Peyer's patch (tissue), 4 donors: ENCODE data around the gene FDCSP. TPM values are rescaled to one million over a fixed set of nuclear protein-coding genes. Genes with fewer than 3 reads are reported as not detected.
"Not testable (repeated sequence)": the region's sequence is repeated elsewhere in the genome, so short reads cannot be mapped to it uniquely, and the experiment has no call there.

Source experiments
- DNase-seq, 3 donors: peaks; one replicate each; pipeline ENCODE4 v3.0.0-alpha.2; 2017 to 2019
- H3K27ac ChIP-seq, 4 donors: fragments of 200-600 bp; sonication (generic); one replicate each; pipeline ENCODE4 v1.5.1; 2016 to 2019
- H3K27me3 ChIP-seq, 2 donors: fragments of 200-600 bp; sonication (generic); one replicate each; pipeline ENCODE4 v1.5.1; 2019
- H3K36me3 ChIP-seq, 3 donors: fragments of 200-600 bp; sonication (generic); one replicate each; pipeline ENCODE4 v1.5.1; 2016 to 2019
- H3K4me1 ChIP-seq, 4 donors: fragments of 200-600 bp; sonication (generic); one replicate each; pipeline ENCODE4 v1.5.1; 2016 to 2019
- H3K4me3 ChIP-seq, 4 donors: fragments of 200-600 bp; sonication (generic); 1 replicate in 3 of 4; 2 replicates in 1 of 4; pipeline ENCODE4 v1.5.1; 2016 to 2019; ENCODE audit warnings: mild to moderate bottlenecking in 1 of 4
- H3K9me3 ChIP-seq, 4 donors: fragments of 200-600 bp; sonication (generic); one replicate each; pipeline ENCODE4 v1.5.1; 2016 to 2019; ENCODE audit warnings: mild to moderate bottlenecking in 1 of 4
- POLR2A ChIP-seq, 2 donors: fragments of 450-650 bp; IDR thresholded peaks; one replicate each; pipeline ENCODE4 v1.5.1; 2017; ENCODE audit warnings: antibody characterized with exemption in 2 of 2, mild to moderate bottlenecking in 2 of 2, moderate library complexity in 2 of 2
- total RNA-seq, 4 donors: library from RNA; depleted of rRNA; stranded (reverse); fragments of >200 nt; gene quantifications; one replicate each; pipeline ENCODE4 v1.1.0, GENCODE V29; 2016
- TF ChIP-seq, protein P1 (sequence below), 6 experiments: fragments of 450-650 bp in 4 of 6; fragments of 200-600 bp in 2 of 6; sonication (generic) in 1 of 6; IDR thresholded peaks; one replicate each; pipeline ENCODE4 v1.5.1; 2017 to 2019; ENCODE audit warnings: antibody characterized with exemption in 6 of 6, mild to moderate bottlenecking in 3 of 6, moderate library complexity in 1 of 6

The FDCSP gene
- total RNA-seq, 4 donors from 2014 or later: 2.4 to 36.3 TPM; not detected in 2

GRCh38 chr4:70191647-70192046 lies 34.3 kb upstream of the FDCSP start:
- Histone ChIP-seq H3K27ac (no peak overlapping the region), H3K9me3 (no peaks in the 10 kb centered on the region), H3K4me3 (no peak overlapping the region), H3K36me3 (no peaks in the 10 kb centered on the region), H3K27me3 (no peaks in the 10 kb centered on the region), H3K4me1 (no peaks in the 10 kb centered on the region)
- no peak for DNase-seq
- TF ChIP-seq POLR2A (IDR thresholded peaks at IDR 0.05): no peak
- TF ChIP-seq, protein P1, sequence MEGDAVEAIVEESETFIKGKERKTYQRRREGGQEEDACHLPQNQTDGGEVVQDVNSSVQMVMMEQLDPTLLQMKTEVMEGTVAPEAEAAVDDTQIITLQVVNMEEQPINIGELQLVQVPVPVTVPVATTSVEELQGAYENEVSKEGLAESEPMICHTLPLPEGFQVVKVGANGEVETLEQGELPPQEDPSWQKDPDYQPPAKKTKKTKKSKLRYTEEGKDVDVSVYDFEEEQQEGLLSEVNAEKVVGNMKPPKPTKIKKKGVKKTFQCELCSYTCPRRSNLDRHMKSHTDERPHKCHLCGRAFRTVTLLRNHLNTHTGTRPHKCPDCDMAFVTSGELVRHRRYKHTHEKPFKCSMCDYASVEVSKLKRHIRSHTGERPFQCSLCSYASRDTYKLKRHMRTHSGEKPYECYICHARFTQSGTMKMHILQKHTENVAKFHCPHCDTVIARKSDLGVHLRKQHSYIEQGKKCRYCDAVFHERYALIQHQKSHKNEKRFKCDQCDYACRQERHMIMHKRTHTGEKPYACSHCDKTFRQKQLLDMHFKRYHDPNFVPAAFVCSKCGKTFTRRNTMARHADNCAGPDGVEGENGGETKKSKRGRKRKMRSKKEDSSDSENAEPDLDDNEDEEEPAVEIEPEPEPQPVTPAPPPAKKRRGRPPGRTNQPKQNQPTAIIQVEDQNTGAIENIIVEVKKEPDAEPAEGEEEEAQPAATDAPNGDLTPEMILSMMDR (IDR thresholded peaks at IDR 0.05): no peak

DNA sequence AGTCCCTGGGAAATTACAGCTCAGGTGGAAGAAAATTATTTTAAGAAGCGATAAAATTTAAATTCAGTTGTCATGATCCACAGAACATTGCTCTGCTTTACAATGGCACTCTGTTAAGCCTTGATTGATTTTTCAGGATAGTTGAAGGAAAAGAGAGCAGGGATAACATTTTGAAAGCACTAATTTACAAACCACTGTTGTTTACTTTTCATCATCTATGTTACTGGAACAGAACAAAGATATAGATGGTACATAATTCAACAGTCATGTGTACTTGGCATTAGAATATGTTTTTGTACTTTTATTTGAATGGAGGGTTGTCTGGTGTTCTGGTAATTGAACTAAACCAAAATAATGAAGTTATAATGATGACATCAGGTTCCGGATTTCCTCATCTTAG lies 33.0 kb upstream of the FDCSP start:
- no peak for DNase-seq
- Histone ChIP-seq H3K9me3 (no peaks in the 10 kb centered on the region), H3K36me3 (no peaks in the 10 kb centered on the region), H3K27me3 (no peaks in the 10 kb centered on the region), H3K4me3 (no peak overlapping the region), H3K27ac (no peak overlapping the region), H3K4me1 (no peaks in the 10 kb centered on the region)
- TF ChIP-seq, protein P1 (IDR thresholded peaks at IDR 0.05): no peak
- no peak for TF ChIP-seq POLR2A (IDR thresholded peaks at IDR 0.05)

GRCh38 chr4:70195425-70195824 lies 30.5 kb upstream of the FDCSP start, which contains the start of gene ODAM:
Gene ODAM, plus strand, starts transcription at chr4:70195725. Its CDS starts 819 bp downstream, at chr4:70196544.
- Histone ChIP-seq H3K27me3 (no peaks in the 10 kb centered on the region), H3K4me3 (no peak within 1 kb of the TSS), H3K27ac (no peak within 1 kb of the TSS), H3K36me3 (no peaks in the 10 kb centered on the region), H3K9me3 (no peaks in the 10 kb centered on the region), H3K4me1 (no peaks in the 10 kb centered on the region)
- TF ChIP-seq, protein P1 (IDR thresholded peaks at IDR 0.05): no peak
- no peak for TF ChIP-seq POLR2A (IDR thresholded peaks at IDR 0.05)
- no peak for DNase-seq

DNA sequence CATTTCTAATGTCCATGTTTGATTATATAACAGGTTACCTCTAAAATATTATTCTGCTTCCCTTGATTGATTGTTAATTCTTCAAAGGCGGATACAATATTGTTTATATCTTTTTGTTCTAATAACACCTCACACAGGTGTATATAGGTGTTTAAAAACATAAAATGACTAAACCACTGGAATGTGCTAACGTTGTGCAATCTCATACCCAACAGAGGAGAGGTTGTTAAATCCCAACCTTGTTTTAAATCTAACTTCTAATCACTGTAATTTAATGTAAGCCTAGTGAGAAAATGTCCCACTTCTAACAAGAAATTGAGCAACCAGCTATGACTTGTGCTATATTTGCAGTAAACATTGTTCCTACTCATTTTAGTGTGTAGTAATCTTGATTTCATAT lies 29.1 kb upstream of the FDCSP start:
- no peaks in the 10 kb centered on the region for H3K27me3 ChIP-seq
- no peak overlapping the region for H3K27ac ChIP-seq
- no peak for DNase-seq

DNA sequence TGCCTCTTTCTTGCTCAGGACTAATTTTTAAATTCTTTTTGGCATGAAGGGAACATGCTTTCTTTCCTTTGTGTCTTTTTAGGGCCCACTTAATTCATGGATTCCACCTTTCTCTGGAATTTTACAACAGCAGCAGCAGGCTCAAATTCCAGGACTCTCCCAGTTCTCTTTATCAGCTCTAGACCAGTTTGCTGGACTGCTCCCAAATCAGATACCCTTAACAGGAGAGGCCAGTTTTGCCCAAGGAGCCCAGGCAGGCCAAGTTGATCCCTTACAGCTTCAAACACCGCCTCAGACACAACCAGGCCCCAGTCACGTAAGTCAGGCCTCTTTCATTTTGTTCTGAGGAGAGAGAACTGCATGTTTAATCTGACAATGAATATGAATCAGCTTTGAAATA lies 28.1 kb upstream of the FDCSP start:
- DNase-seq: no peak
- Histone ChIP-seq H3K36me3 (no peaks in the 10 kb centered on the region), H3K27ac (no peak overlapping the region), H3K27me3 (no peaks in the 10 kb centered on the region), H3K9me3 (no peaks in the 10 kb centered on the region), H3K4me3 (no peak overlapping the region), H3K4me1 (no peaks in the 10 kb centered on the region)
- TF ChIP-seq, protein P1 (IDR thresholded peaks at IDR 0.05): no peak

More for the DNA sequence above, 29.1 kb upstream of the FDCSP start:
- H3K4me1 ChIP-seq: no peaks in the 10 kb centered on the region
- no peak overlapping the region for H3K4me3 ChIP-seq
- H3K9me3 ChIP-seq: no peaks in the 10 kb centered on the region
- H3K36me3 ChIP-seq: no peaks in the 10 kb centered on the region
- TF ChIP-seq, protein P1 (IDR thresholded peaks at IDR 0.05): no peak
- TF ChIP-seq POLR2A (IDR thresholded peaks at IDR 0.05): no peak

- no peaks in the 10 kb centered on the region for H3K27me3 ChIP-seq
- no peak for DNase-seq
- no peak for TF ChIP-seq POLR2A (IDR thresholded peaks at IDR 0.05)
- TF ChIP-seq, protein P1 (IDR thresholded peaks at IDR 0.05): no peak
Measured at GRCh38 chr4:70203601-70204000, 22.3 kb upstream of the FDCSP start.

DNA sequence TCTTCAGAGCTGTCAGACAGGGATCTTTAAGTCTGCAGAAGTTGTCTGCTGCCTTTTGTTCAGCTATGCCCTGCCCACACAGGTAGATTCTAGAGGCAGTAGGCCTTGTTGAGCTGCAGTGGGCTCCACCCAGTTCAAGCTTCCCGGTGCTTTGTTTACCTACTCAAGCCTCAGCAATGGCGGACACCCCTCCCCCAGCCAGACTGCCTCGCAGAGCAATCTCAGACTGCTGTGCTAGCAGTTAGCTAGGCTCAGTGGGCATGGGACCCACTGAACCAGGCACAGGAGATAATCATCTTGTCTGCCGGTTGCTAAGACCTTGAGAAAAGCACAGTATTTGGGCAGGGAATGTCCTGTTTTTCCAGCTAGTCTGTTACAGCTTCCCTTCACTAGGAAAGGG lies 13.2 kb upstream of the FDCSP start:
- peak in 1 of 3 donors; percentile 16 for DNase-seq
- not testable (repeated sequence) for H3K4me1 ChIP-seq, H3K36me3 ChIP-seq, H3K9me3 ChIP-seq, H3K27me3 ChIP-seq, H3K4me3 ChIP-seq, H3K27ac ChIP-seq

More at GRCh38 chr4:70203601-70204000, 22.3 kb upstream of the FDCSP start:
- Histone ChIP-seq H3K36me3 (no peaks in the 10 kb centered on the region), H3K4me1 (no peaks in the 10 kb centered on the region), H3K9me3 (no peaks in the 10 kb centered on the region), H3K27ac (no peak overlapping the region), H3K4me3 (no peak overlapping the region)

DNA sequence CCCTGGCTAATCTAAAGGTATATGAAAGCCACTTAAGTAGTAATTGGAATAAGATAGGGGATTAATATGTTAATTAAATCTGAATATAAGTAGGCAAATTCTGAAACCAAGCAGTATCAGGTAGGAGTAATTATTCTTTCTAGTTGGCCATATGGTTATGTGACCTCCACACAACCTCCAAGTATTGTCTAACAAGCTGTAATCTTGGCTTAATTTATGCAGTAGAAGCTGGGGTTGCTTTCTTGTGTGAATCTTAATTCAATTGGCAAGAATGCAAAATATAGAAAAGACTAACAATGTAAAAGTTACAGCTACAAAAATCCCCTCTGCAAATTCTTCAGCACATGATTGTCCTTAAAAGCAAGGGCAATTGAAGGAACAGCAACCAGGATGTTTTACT lies 9.8 kb upstream of the FDCSP start:
- not testable (repeated sequence) for H3K27ac ChIP-seq, H3K9me3 ChIP-seq, H3K4me1 ChIP-seq, H3K36me3 ChIP-seq, H3K4me3 ChIP-seq, H3K27me3 ChIP-seq, DNase-seq

GRCh38 chr4:70216550-70216949 lies 9.4 kb upstream of the FDCSP start:
- not testable (repeated sequence) for H3K36me3 ChIP-seq, H3K27ac ChIP-seq, H3K4me1 ChIP-seq, H3K9me3 ChIP-seq, H3K27me3 ChIP-seq, H3K4me3 ChIP-seq, DNase-seq
